ENCODE measurements around the gene GSPT1.

- TF ChIP-seq POLR2A (IDR thresholded peaks at IDR 0.05) (no peak), CTCF (IDR thresholded peaks at IDR 0.05) (no peak)
Observed at GRCh38 chr16:11836650-11837244, 79.0 kb downstream of the GSPT1 start.
